H1 (cell line): ENCODE measurements around the gene LRBA.

Experiments used
- CTCF ChIP-seq, 3 experiments: IDR thresholded peaks; 1 replicate in 2 of 3; 2 replicates in 1 of 3; pipeline versions ENCODE4 v1.5.1 to v1.6.1; 2011; ENCODE audit warnings: low read length in 3 of 3, mild to moderate bottlenecking in 3 of 3, inconsistent platforms in 2 of 3, low read depth in 1 of 3, moderate library complexity in 1 of 3; ENCODE audit not compliant: insufficient read depth in 1 of 3; ENCODE audit errors: control extremely low read depth in 1 of 3
- HDAC2 ChIP-seq, 2 experiments: fragments of 300-600 bp in 1 of 2; sonication (generic) in 1 of 2; IDR thresholded peaks; 2 replicates each; pipeline ENCODE4 v1.6.1; 2011 to 2012; ENCODE audit warnings: low read depth in 2 of 2, low read length in 2 of 2, mild to moderate bottlenecking in 2 of 2, moderate library complexity in 2 of 2, borderline replicate concordance in 1 of 2, inconsistent platforms in 1 of 2
- KDM1A ChIP-seq: fragments of 200-600, 300-600 bp; sonication (generic); IDR thresholded peaks from 2 replicates; pipeline ENCODE4 v1.7.1; 2016; ENCODE audit warnings: mild to moderate bottlenecking, low read length, borderline replicate concordance
- POLR2A ChIP-seq, 2 experiments: IDR thresholded peaks; 1 replicate in 1 of 2; 2 replicates in 1 of 2; pipeline ENCODE4 v1.6.1; 2011; ENCODE audit warnings: low read depth in 2 of 2, low read length in 2 of 2, mild to moderate bottlenecking in 2 of 2; ENCODE audit errors: control extremely low read depth in 1 of 2
- POLR2AphosphoS5 ChIP-seq: IDR thresholded peaks from 2 replicates; pipeline ENCODE4 v1.6.1; 2011; ENCODE audit warnings: low read depth, low read length
- RBBP5 ChIP-seq: IDR thresholded peaks from 2 replicates; pipeline ENCODE4 v1.7.1; 2012; ENCODE audit warnings: low read depth, mild to moderate bottlenecking, inconsistent platforms, low read length, moderate library complexity, borderline replicate concordance
- RNF2 ChIP-seq: fragments of 200-900, 300-1000 bp; sonication (generic); IDR thresholded peaks from 2 replicates; pipeline ENCODE4 v1.7.1; 2016; ENCODE audit warnings: borderline replicate concordance, low read depth, mild to moderate bottlenecking, antibody characterized with exemption, low read length; ENCODE audit not compliant: poor library complexity, severe bottlenecking; ENCODE audit errors: missing control alignments
- TCF12 ChIP-seq: IDR thresholded peaks from 2 replicates; pipeline ENCODE4 v1.6.1; 2011; ENCODE audit warnings: low read depth, mild to moderate bottlenecking, low read length
- YY1 ChIP-seq: IDR thresholded peaks from 2 replicates; pipeline ENCODE4 v1.6.1; 2011; ENCODE audit warnings: low read depth, mild to moderate bottlenecking, low read length
- TF ChIP-seq, protein P1 (sequence below): IDR thresholded peaks from 2 replicates; pipeline ENCODE4 v1.6.1; 2012; ENCODE audit warnings: inconsistent platforms

DNA sequence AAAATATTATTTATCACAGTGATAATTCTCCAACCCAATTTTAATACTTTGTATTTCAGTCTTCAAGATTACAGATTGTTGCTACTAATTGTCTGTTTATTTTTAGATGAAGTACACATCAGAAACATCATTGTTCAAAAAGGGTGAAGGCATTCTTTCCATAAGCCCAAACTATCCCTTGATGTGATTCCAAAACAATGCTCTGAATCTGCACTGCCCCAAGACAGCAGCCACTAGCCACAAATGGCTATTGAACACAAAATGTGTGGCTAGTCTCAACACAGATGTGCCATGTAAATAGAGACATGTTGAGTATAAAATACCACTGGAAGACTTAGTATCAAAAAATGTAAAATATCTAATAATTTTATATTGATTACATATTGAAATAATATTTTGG lies 583.9 kb downstream of the LRBA start:
- TF ChIP-seq HDAC2 (IDR thresholded peaks at IDR 0.05; ENCODE audit: borderline replicate concordance in 1 of 2, low read depth in 2 of 2, low read length in 2 of 2) (no peak), KDM1A (no peak), CTCF (IDR thresholded peaks at IDR 0.05; ENCODE audit: control extremely low read depth in 1 of 3, insufficient read depth in 1 of 3, low read depth in 1 of 3, low read length in 3 of 3) (no peak), POLR2A (IDR thresholded peaks at IDR 0.05; ENCODE audit: control extremely low read depth in 1 of 2, low read depth in 2 of 2, low read length in 2 of 2) (no peak), YY1 (no peak), POLR2AphosphoS5 (no peak), RBBP5 (no peak), RNF2 (no peak), TCF12 (no peak)
- TF ChIP-seq, protein P1, sequence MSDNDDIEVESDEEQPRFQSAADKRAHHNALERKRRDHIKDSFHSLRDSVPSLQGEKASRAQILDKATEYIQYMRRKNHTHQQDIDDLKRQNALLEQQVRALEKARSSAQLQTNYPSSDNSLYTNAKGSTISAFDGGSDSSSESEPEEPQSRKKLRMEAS = no peak
